Hepatocyte (in vitro differentiated cells): Measurements from ENCODE around the gene ZNF407.

Experiments
- CTCF ChIP-seq: fragments of 200-600 bp; sonication (generic); IDR thresholded peaks from 2 replicates; pipeline ENCODE4 v1.5.1; 2016; ENCODE audit warnings: antibody characterized with exemption, mild to moderate bottlenecking; ENCODE audit not compliant: poor library complexity
- EZH2 ChIP-seq: fragments of 200-600 bp; sonication (generic); IDR thresholded peaks from 2 replicates; pipeline ENCODE4 v1.6.1; 2016; ENCODE audit warnings: antibody characterized with exemption, mild to moderate bottlenecking, borderline replicate concordance
- EZH2phosphoT487 ChIP-seq: fragments of 200-600 bp; sonication (generic); IDR thresholded peaks from one replicate; pipeline ENCODE4 v1.6.1; 2018; ENCODE audit warnings: antibody characterized with exemption, mild to moderate bottlenecking, low read depth, moderate library complexity; ENCODE audit not compliant: unreplicated experiment, severe bottlenecking

DNA sequence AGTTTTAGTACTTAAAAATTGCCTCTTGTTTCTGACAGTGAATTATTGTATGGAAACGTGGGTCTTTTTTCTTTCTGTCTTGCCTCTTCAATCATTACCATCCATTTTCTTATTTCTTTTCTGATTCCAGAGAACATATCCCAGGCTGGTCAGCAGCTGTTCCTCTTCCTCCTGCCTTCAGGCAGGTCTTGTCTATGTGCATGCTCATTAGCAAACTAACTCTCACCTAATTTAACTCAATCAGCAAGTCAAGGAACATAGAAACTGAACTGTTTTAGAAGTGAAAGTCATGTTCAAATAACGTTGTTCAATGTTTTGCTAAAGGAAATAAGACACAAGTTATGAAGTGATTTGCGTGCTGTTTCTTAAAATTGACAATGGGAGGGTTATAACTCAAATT, 369.8 kb downstream of the ZNF407 start:
- TF ChIP-seq CTCF (no peak), EZH2 (no peak), EZH2phosphoT487 (no peak)
